AG09309 (cell line): ENCODE results near the gene HUNK.

Source experiments
- DNase-seq: peaks from one replicate; pipeline ENCODE4 v3.0.0-alpha.2; 2010; ENCODE audit warnings: low read depth
- H3K4me3 ChIP-seq: 2 replicates; pipeline ENCODE4 v1.5.1; 2011; ENCODE audit warnings: mild to moderate bottlenecking, low read depth, low read length, moderate library complexity; ENCODE audit not compliant: control insufficient read depth
- TF ChIP-seq, protein P1 (sequence below): IDR thresholded peaks from 2 replicates; pipeline ENCODE4 v1.5.1; 2011; ENCODE audit warnings: mild to moderate bottlenecking, low read depth, low read length, inconsistent platforms; ENCODE audit not compliant: insufficient read depth, control insufficient read depth; ENCODE audit errors: missing control alignments

The HUNK gene

DNA sequence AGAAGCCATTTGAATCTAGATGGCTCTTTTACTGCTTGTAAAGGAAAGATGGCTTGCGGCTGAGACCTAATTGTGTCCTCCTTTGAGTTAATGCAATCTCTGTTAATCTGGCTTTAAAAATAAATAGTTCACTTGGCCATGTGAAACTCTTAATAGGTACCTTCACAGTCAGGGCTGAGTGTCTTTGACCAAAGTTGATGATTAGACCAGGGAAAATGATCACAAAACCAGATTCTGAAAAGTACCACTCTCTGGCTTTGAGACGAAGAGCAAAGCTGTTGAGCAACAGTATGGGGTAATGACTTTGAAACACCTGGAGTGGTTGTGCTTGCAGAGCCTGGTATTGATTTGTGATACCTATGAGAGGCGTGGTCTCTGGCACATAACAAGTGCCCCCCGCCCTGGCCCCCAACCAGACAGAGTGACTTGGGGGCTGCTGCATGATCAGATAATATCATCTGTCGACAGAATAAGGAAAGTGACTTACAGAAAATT lies 4.7 kb downstream of the HUNK start:
- no peak for DNase-seq
- no peak overlapping the region for H3K4me3 ChIP-seq
- TF ChIP-seq, protein P1, sequence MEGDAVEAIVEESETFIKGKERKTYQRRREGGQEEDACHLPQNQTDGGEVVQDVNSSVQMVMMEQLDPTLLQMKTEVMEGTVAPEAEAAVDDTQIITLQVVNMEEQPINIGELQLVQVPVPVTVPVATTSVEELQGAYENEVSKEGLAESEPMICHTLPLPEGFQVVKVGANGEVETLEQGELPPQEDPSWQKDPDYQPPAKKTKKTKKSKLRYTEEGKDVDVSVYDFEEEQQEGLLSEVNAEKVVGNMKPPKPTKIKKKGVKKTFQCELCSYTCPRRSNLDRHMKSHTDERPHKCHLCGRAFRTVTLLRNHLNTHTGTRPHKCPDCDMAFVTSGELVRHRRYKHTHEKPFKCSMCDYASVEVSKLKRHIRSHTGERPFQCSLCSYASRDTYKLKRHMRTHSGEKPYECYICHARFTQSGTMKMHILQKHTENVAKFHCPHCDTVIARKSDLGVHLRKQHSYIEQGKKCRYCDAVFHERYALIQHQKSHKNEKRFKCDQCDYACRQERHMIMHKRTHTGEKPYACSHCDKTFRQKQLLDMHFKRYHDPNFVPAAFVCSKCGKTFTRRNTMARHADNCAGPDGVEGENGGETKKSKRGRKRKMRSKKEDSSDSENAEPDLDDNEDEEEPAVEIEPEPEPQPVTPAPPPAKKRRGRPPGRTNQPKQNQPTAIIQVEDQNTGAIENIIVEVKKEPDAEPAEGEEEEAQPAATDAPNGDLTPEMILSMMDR, result no peak

DNA sequence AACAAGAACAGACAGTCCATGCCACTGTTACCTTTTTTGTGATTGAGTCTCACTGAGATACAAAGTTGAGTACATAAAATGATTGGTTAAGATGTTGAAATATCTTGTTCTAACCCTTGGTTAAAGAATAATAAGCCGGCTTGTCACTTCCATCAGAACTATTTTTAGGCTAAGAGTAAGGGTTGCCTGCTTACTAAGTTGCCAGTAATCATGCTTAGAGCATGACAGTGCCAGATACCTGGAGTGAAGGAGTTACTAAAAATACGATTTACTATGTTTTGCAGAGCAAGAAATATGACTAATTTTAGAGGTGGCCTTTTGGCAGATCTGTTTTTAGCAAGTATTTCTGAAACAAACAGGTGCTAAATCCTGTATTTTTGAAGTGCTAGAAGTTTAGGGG lies 6.0 kb downstream of the HUNK start:
- TF ChIP-seq, protein P1, result no peak
- no peak for DNase-seq
- H3K4me3 ChIP-seq, result no peak overlapping the region

DNA sequence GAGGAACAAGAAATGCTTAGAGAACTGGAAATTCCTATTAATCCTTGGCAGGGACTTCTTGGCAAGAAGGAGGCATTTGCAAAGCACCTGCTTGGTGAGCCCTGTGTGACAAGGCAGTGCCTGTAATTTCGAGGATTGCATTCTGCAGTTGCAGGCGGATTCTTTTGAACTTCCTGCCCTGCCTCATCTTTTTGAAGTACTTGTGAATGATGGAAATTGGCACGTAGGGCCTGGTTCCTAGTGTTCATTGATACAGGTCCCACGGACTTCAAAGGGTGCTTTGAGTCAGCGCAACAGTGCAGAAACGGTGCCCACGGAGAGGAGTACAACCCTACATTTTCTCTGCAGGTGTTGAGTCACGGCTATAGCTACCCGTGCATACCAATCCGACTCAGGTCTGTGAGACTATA lies 6.4 kb downstream of the HUNK start:
- TF ChIP-seq, protein P1, result no peak
- DNase-seq, result no peak
- no peak overlapping the region for H3K4me3 ChIP-seq

DNA sequence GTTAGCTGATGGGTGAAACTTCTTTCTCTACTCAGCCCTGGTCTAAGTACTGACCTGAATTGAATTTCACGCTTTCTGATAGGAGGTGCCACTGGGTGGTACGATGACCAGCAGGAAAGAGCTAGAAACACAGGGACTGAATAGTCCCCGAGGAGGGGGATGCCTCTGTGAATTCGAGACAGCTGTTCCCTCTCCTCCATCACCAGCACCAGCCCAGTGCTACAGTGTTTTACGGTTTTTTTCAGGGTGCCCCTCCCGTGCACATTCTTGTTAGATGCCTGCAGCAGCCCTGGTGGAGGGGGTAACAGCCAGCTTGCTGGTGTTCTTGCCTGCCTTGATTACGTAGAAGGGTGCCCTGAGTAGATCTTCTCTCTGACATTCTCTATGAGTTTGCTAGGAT lies 7.1 kb downstream of the HUNK start:
- DNase-seq, result no peak
- no peak overlapping the region for H3K4me3 ChIP-seq
- TF ChIP-seq, protein P1, result no peak

DNA sequence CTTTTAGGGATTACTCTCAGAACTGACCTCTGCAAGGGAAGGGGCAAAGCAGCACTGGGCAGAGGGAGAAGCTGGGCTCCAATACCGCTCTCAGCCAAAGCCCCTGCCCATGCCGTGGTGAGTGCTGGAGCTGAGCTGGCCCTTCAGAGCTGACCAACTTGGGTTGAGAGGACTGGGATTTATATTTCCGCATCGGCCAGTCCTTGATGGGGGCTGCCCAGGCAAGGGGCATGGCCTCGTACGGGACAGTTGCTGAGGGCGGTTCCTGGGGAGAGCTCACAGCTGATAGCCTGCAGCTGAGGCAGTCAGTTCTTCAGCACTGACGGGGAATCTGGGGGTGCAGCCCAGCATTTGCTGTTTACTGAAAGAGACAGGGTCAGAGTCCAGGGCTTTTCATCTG lies 8.0 kb downstream of the HUNK start:
- DNase-seq, result no peak

DNA sequence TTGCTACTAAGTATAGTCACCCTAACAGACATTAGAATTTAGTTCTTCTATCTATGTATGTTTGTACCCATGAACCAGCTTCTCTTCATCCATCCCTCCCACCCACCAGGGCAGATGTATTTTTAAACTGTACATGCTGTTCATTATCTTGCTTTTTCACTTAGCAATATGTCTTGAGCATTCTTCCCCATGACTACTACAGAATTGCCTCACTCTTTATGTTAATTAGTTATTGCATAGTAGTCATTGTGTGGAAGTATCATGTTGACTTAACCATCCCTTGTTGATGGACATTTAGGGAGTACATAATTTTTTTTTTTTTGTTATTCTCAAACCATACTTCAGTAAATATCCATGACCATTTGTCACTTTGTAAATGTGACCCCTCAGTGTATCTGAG lies 9.9 kb downstream of the HUNK start:
- DNase-seq, result no peak
- TF ChIP-seq, protein P1, result no peak
- no peak overlapping the region for H3K4me3 ChIP-seq

More for the DNA sequence above, 8.0 kb downstream of the HUNK start:
- TF ChIP-seq, protein P1, result no peak
- no peak overlapping the region for H3K4me3 ChIP-seq

DNA sequence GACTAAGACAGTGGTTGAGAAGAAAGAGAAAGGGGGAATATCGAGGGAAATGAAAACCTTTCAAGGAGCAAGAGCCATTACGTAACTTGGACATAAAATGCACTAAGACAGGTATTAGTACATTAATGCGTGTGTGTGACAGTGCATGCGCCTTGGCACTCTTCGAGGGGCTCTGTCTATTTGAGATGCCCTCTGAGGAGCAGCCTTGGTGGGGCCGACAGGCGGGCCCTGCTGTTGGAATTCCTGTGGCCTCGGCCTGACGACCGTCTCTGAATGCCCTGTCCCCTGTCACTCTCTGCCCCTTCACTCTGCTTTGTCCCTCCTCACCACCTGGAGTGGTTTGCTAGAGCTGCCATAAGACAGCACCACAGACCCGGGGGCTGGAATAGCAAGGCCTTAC lies 12.3 kb downstream of the HUNK start:
- no peak overlapping the region for H3K4me3 ChIP-seq
- no peak for DNase-seq
- TF ChIP-seq, protein P1, result no peak
